HG02870 (cell line): ENCODE data around the gene ADAMTS16.

Source experiments
- ATAC-seq: cut with Tn5 transposase; IDR thresholded peaks from one replicate; pipeline ENCODE4 v1.9.1; 2021; ENCODE audit warnings: mild to moderate bottlenecking, moderate library complexity; ENCODE audit not compliant: unreplicated experiment

Gene ADAMTS16

DNA sequence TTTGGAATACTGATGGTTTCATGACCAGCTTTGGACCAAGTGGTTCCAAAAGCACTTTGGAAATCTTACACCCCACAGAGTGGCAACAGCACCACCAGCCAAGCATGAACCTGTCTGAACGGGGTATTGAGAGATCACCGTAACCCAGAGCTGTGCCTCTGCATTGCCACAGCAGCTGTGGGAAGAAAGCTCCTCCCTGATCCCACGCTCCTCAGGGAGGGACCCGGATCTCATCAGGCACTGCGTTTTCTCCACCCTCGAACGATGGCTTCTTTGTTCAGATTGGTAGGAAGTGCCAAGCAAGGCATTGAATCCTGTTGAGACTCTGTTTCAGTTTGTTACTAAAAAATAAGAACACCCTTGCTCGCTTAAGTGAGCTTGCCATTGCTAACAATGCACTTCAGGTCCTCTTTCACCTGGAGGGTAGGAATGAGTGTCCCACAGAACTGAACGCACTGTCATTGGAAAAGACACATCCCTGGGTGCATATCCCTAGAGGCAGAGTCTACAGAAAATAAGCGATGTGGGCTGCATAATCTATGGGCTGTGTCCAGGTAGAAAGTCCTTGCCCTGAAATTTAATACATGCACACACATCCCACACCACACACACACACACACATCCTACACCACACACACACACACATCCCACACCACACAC, 164.4 kb downstream of the ADAMTS16 start:
- no peak for ATAC-seq

DNA sequence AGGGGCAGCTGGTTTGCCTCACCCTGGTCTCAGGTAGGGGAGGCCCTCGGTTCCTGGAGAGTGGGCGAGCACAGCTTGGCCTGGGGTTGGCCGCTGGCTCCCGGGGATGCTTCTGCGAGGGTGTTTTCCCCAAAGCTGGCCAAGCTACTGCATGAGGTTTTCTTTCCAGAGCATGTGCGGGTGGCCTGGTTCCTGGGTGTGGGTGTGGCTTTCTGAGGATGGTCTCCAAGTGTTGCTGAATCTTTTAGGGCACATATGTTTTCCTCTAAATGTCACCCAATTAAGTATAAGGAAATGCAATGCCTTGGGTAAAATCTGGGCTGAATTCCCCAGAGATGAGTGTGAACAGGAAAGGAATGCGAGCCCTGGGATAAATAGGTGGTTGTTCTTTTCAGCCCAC, 166.6 kb downstream of the ADAMTS16 start:
- no peak for ATAC-seq

GRCh38 chr5:5308319-5308718, 168.2 kb downstream of the ADAMTS16 start:
- ATAC-seq = no peak

GRCh38 chr5:5309645-5310044, 169.5 kb downstream of the ADAMTS16 start:
- ATAC-seq = no peak

DNA sequence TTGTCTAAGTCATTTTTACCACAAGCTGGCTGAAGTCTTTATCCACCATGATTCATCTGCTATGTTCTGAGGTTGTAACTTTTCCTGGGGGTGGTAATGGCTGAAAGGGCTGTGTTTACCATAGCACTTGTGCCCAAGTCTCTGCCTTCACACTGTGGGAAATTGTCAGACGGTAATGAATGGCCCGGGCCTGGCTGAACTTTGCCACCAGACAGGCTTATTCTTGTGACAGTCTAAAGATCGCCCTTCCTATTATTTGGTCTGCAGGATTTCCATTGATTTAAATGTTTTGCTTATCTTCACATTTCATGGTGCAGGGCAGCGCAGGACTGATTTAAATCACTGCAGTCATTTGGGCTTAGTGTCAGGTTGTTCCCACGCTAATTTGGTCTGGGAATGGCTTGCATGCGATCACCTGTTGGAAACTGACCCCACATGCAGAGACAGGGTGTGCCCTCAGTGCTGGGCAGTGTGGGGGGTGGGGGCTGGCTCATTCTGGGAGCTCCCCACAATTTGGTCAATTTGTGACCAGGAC, 173.0 kb downstream of the ADAMTS16 start:
- ATAC-seq = no peak

DNA sequence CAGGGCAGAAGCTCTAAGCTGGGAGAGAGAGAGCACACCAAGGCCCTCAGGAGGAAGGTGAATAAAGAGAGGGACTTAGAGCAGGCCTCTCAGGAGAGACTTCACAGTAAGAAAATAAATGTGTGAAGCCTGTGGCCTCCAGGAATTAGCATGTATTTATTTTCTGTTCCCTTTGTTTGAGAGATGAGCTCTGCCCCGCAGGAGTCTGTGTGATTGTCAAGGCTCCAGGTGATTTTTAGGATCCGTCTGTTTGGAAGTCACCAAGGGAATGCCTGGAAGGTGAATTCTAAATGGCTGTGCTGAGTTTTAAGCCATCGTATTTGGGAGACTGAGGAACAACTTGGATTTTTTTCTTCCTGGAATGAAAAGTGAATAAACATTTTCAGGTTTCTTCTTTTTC, 174.0 kb downstream of the ADAMTS16 start:
- ATAC-seq = no peak

- no peak for ATAC-seq
These were observed 174.5 kb downstream of the ADAMTS16 start for GRCh38 chr5:5314626-5315025.

DNA sequence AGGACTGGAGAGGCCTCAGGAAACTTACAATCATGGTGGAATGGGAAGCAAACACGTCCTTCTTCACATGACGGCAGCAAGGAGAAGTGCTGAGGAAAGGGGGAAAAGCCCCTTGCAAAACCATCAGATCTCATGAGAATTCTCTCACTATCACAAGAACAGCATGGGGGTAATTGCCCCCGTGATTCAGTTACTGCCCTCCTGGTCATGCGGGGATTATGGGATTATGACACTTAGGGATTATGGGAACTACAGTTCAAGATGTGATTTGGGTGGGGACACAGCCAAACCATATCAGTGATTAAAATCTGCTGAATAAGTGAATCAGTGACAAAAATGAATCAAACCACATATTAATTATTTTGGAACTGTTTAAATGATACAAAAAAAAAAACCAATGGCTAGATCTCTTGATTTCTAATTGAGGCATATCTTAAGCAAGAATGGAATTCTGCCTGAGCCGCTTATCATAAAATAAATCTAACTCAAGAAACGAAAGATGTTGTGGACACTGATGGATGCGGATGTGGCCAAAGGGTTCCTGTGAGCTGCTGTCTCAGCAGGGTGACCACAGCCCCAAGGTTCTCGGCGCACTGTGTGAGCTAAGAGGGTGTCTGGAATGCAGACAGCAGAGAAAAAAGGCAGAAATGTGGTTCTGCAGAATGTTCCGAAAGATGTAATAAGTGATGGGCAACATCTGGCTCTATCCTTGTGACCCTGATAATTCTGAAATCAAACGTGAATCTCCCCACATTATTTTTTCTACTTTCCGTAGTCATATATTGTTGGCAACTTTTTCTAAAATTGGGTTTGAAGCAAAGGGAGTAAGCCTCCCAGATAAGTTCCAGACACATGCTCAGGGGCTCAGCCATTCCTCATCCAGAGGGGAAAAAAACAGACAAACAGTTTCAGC, 175.2 kb downstream of the ADAMTS16 start:
- no peak for ATAC-seq

DNA sequence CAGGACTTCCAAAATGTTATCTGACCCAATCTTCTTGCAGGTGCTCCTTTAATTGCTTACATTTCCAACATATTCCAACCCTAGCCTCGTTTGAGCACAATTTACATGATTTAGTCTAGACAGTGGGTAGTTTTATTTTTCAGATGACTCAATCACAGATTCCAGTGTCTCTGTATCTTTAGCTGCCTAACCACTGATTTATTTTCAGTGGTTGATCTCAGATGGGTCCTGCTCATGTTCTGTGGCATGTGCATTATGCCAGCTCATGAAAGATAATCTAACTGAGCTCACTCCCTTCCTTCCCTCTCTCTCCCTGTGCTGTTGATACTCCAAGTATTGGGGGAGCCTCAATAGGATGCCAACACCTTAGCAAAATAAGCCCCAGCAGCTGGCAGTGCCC, 176.2 kb downstream of the ADAMTS16 start:
- no peak for ATAC-seq

DNA sequence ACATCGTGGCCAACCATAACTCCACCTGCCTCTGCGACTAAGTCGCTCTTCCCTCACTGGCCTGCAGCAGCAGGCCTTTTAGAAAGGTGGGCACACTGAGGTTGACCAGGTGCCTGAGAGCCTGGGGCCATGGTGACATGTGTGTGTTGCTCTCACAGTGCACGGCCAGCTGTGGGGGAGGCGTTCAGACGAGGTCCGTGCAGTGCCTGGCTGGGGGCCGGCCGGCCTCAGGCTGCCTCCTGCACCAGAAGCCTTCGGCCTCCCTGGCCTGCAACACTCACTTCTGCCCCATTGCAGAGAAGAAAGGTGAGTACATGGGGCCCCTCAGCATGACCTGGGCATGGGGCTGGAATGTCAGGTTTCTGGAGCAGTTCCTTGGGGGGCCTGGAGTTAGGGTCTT, 177.8 kb downstream of the ADAMTS16 start:
- ATAC-seq = no peak

DNA sequence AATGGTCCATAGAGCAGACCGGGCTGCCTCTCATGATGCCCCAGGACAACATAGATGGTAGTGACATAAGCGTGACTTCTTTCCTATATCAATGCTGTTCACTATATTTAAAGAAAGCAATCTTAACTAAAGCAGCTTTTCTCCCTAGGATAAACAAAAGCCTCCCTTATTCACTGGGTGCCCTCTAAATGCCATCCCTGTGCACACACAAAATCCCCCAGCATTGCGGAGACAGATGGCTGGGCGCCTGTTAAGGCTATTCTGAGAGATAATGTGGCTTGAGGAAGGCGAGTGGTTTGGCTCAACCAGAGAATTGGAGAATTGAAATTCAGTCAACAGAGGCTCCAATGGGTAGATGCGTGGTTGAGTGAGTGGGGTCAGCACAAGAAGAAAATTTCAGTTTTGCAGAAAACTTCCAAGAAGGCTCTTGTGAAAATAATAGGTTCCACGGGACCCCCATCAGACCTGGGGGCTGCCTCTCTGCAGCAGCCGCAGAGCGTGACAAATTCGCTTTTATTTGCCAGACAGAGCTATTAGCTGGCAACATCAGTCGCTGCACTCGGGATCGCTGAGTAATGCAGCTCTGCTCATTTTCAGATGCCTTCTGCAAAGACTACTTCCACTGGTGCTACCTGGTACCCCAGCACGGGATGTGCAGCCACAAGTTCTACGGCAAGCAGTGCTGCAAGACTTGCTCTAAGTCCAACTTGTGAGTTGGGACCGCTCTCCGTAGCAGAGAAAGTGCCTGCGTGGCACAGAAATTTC, 178.5 kb downstream of the ADAMTS16 start:
- no peak for ATAC-seq

- no peak for ATAC-seq
These were observed 180.1 kb downstream of the ADAMTS16 start for GRCh38 chr5:5320062-5320805.

GRCh38 chr5:5321137-5321536, 181.0 kb downstream of the ADAMTS16 start:
- no peak for ATAC-seq

GRCh38 chr5:5323551-5323950, 183.4 kb downstream of the ADAMTS16 start:
- no peak for ATAC-seq

DNA sequence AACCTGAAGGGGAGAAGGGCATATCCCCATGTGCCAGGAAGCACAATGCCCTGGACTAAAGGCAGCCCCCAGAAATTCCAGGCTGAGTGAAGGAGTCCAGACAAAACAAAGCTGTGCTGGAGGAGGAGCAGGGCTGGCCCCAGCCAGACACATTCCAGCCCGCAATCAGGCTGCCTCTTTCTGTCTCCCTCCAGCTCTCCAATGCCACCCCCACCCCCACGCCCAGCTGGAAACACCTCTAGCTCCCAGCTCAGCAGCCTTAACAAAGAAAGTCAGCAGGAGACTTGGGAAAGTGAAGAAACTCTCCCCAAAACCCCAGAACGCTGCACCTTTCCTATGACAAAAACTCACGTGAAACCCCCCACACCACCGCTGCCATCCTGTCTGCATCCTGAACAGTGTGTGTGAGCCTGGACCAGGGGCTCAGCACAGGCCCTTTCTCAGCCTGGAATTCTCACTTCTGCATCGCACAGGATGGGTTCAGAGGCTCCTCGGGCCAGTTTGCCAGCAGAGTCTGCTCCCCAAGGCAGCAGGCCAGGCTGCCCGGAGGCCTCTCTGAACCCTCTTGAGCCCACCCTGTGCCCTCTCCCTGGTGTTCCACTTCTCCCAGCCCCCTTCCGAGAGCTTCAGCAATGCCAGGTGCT, 186.1 kb downstream of the ADAMTS16 start:
- ATAC-seq = no peak

- no peak for ATAC-seq
These were observed 187.0 kb downstream of the ADAMTS16 start for GRCh38 chr5:5327126-5327525.

- no peak for ATAC-seq
These were observed 190.8 kb downstream of the ADAMTS16 start for GRCh38 chr5:5330728-5331452.

DNA sequence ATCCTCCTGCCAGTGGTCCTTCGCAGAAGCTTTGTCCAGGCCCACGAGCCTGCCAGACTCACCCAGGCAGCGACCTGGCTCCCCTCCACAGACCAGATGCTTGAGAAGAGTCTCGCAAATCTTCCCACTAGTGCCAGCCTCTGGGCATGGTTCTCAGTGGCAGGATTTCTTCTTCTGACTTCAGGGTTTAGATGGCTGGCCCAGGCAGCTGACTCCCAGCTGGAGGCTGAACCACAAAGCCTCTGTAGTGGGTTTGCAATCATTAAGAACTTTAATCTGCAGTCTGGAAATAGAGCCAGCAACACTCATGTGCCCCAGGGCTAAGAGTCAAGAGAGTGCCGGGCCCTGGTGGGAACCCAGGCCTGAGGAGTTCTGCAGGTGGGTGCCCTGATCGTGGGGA, 191.7 kb downstream of the ADAMTS16 start:
- ATAC-seq = no peak

- ATAC-seq = no peak
These were observed 192.2 kb downstream of the ADAMTS16 start for GRCh38 chr5:5332287-5332686.
